ENCODE data around the gene SAP30.

DNA sequence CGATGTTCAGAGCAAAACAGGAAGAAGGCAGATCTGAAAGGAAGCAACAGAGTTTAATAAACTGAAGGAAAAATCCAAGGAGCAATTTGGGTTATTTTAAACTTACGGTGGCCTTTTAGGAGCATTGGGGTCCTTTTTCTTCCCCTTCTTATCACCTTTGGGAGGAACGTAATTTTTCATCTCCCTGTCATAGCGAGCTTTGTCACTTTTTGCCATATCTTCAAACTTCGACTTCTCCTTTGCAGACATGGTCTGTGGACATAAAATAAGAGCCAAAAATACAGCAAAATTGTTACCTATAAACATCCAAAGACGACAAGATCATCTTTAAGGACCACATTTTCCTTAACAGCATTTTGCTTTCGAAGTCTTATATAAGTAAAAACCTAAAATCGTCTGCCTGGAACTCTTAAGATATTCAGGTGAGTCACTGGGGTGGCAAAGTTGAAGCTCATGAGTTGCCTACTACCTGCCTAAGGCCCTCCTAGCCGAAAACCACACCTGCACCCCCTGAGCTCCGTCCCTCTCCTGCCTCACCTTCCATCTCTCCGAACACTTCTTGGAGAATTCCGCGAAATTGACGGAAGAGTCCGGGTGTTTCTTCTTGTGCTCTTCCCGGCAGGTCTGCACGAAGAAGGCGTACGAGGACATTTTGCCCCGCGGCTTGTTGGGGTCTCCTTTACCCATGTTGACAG, 37.6 kb upstream of the SAP30 start:
- TF ChIP-seq EZH2 (IDR thresholded peaks at IDR 0.05; ENCODE audit: insufficient read depth, poor library complexity, severe bottlenecking) (no peak), EZH2phosphoT487 (IDR thresholded peaks at IDR 0.05; ENCODE audit: insufficient read depth, low read depth) (no peak)
